Adrenal gland (tissue), 12 donors: ENCODE results near the gene ZHX3. TPM values are rescaled to one million over a fixed set of nuclear protein-coding genes. Genes with fewer than 3 reads are reported as not detected.

ENCODE experiments used
- DNase-seq, 7 donors: peaks; one replicate each; pipeline ENCODE4 v3.0.0-alpha.2; 2019 to 2020
- H3K27ac ChIP-seq, 5 donors: fragments of 200-600 bp; sonication (generic) in 4 of 5; 1 replicate in 3 of 5; 2 replicates in 2 of 5; pipeline versions ENCODE4 v1.5.1 to v1.8.0; 2016 to 2020; ENCODE audit warnings: mild to moderate bottlenecking in 1 of 5
- H3K27me3 ChIP-seq: fragments of 200-600 bp; 2 replicates; pipeline ENCODE4 v1.8.0; 2021
- H3K36me3 ChIP-seq, 2 donors: fragments of 200-600 bp; replicated peaks in 1 of 2; 1 replicate in 1 of 2; 2 replicates in 1 of 2; pipeline versions ENCODE4 v1.5.1 to v1.8.0; 2018 to 2022
- H3K4me1 ChIP-seq, 2 donors: fragments of 200-600 bp; replicated peaks in 1 of 2; 1 replicate in 1 of 2; 2 replicates in 1 of 2; pipeline versions ENCODE4 v1.5.1 to v1.8.0; 2018 to 2021
- H3K4me3 ChIP-seq, 4 donors: fragments of 200-600 bp; sonication (generic) in 3 of 4; one replicate each; pipeline ENCODE4 v1.5.1; 2016 to 2018
- H3K9me3 ChIP-seq, 3 donors: fragments of 200-600 bp; sonication (generic) in 1 of 3; replicated peaks in 1 of 3; 1 replicate in 2 of 3; 2 replicates in 1 of 3; pipeline versions ENCODE4 v1.5.1 to v1.8.0; 2016 to 2021
- POLR2A ChIP-seq, 2 donors: fragments of 450-650 bp; IDR thresholded peaks; one replicate each; pipeline ENCODE4 v1.6.1; 2017; ENCODE audit warnings: antibody characterized with exemption in 2 of 2, mild to moderate bottlenecking in 2 of 2, moderate library complexity in 1 of 2
- WGBS, 4 donors: extraction: QIAGEN DNeasy Blood & Tissue Kit in 2 of 4; methylation state at CpG; one replicate each; pipeline versions ENCODE4 v1.1.5 to v1.1.7; 2013 to 2017; 5-methylcytosine and 5-hydroxymethylcytosine counted together
- intact Hi-C, 2 donors: fragments of 100-400 bp; cut with DNase I; formaldehyde crosslinking; loops; one replicate each; pipeline versions ENCODE4 v1.14.1 to v1.15.0; 2022 to 2023
- polyA plus RNA-seq, 3 donors: library from polyadenylated mRNA; stranded (reverse); fragments of 200-250 nt in 2 of 3; fragments of 350-450 nt in 1 of 3; fragmentation: Illumina TruSeq in 1 of 3; extraction: RNeasy Lipid Tissue Mini Kit (QIAGEN cat#74804) in 1 of 3; gene quantifications; one replicate each; pipeline ENCODE4 v1.2.3, GENCODE V29; 2013 to 2014
- total RNA-seq, 9 donors: library from RNA; depleted of rRNA in 4 of 9; stranded (reverse); fragments of >200 nt in 4 of 9; fragments of 120-200 nt in 1 of 9; fragmentation: NEBNext Ultra II Directional in 1 of 9; extraction: Animal tissue kit (Norgen Biotek cat#: 25700) in 1 of 9; gene quantifications; one replicate each; pipeline versions ENCODE4 v1.1.0 to v1.2.4, GENCODE V29; 2013 to 2023
- TF ChIP-seq, protein P1 (sequence below), 6 experiments: fragments of 450-650 bp in 4 of 6; fragments of 200-600 bp in 2 of 6; sonication (generic) in 1 of 6; IDR thresholded peaks; 1 replicate in 5 of 6; 2 replicates in 1 of 6; pipeline versions ENCODE4 v1.5.1 to v1.8.0; 2016 to 2021; ENCODE audit warnings: antibody characterized with exemption in 6 of 6, mild to moderate bottlenecking in 2 of 6, moderate library complexity in 1 of 6
- donor health status: healthy with polysubstance abuse.
- donor health status: Bipolar disorder and iron deficiency.
- donor health status: DM: yes; HTN: yes; CAD: no.
- donor health status: DM: no; HTN: no; CAD: no.
- donor health status: DM: no; HTN: no; CAD: no.
- donor health status: DM: yes; HTN: yes; CAD: no.

Gene ZHX3
- total and polyA plus RNA-seq, 12 donors: 20.7 to 91.1 (median 51.2) TPM

DNA sequence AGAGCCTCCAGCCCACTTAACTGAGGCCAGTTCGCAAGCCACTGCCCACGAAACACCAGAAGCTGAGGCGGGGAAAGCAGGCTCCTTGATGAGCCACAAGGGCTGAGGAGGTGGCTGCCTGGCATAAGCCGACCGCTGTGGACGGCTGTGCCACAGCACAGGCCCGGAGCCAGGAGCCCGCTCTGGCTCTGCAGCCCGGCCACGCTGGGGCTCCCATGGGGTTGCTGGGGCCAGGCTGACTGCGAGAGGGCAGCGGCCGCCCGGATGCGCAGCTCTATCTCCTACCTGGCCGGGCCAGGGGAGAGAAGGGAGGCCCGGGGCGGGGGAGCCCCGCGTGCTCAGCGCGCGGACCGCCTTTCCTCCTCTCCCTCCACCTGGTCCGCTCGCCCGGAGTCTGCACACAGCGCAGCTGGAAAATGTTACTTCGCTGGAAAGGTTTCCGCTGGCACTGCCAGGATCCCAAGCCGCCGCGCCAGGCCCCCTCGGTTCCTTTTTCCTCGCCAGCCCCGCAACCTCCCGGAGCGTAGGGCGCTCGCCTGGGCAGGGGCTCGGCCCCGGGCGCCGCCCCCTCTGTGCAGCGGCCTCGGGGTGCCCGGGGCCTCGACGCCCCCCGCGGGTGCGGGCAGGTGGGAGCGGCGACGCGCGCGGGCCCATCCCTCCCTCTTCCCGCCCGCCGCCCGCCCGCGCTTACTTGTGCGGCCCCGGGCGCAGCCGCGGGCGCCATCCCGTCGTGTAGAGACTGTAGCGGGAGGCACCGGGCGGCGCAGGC, 48.4 kb upstream of the ZHX3 start:
- H3K36me3 ChIP-seq: no peaks in the 10 kb centered on the region
- no peaks in the 10 kb centered on the region for H3K4me1 ChIP-seq
- H3K27ac ChIP-seq: no peak overlapping the region
- H3K9me3 ChIP-seq: no peaks in the 10 kb centered on the region
- H3K27me3 ChIP-seq: peaks cover 10% of the 10 kb centered on the region
- no peak for TF ChIP-seq POLR2A (IDR thresholded peaks at IDR 0.05)
- TF ChIP-seq, protein P1, sequence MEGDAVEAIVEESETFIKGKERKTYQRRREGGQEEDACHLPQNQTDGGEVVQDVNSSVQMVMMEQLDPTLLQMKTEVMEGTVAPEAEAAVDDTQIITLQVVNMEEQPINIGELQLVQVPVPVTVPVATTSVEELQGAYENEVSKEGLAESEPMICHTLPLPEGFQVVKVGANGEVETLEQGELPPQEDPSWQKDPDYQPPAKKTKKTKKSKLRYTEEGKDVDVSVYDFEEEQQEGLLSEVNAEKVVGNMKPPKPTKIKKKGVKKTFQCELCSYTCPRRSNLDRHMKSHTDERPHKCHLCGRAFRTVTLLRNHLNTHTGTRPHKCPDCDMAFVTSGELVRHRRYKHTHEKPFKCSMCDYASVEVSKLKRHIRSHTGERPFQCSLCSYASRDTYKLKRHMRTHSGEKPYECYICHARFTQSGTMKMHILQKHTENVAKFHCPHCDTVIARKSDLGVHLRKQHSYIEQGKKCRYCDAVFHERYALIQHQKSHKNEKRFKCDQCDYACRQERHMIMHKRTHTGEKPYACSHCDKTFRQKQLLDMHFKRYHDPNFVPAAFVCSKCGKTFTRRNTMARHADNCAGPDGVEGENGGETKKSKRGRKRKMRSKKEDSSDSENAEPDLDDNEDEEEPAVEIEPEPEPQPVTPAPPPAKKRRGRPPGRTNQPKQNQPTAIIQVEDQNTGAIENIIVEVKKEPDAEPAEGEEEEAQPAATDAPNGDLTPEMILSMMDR (IDR thresholded peaks at IDR 0.05): no peak
- H3K4me3 ChIP-seq: peak overlapping the region in 1 of 4 donors; percentile 52
- intact Hi-C loops: no loop called here
- WGBS, 4 donors: 13 to 70% (median 16%) methylated on average over 7 to 76 of the region's 76 CpGs
- no peak for DNase-seq

DNA sequence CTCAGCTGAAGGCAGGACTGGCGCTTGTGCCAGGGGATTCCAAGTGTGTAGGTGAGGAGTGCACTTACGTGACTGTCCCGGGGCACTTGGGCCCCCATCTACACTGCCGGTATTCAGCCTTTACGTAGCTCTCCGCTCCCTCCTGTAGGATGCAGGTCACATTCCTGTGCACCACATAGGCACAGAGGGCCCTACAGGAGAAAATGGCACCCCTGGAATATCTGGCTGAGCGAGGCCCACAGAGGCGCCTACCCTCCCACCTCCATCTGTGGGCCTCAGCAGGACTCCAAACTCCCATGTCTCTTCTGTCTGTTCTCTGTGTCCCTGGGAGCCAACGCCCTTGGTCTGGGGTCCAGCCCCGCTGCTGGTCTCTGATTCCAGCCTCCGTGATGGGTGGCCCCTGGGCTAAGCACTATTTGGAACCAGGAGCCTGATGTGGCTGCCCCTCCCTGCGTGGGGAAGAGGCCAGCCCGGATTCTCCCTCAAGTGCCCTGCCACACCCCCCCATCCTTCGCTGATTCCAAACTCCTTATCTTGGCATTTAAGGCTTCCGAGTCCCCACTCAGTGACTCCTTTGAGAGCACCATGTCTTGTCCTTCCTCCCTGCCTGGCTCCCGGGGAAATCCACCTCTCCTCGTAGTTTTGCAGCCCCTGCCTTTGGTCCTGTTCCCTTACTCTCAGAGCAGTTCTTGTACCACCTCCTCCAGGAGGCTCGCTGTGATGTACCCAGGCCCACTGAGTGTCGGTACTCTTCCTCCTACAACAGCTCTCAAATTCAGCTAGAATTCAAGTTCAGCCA, 47.6 kb upstream of the ZHX3 start:
- Histone ChIP-seq H3K9me3 (no peaks in the 10 kb centered on the region), H3K27me3 (peaks cover 10% of the 10 kb centered on the region), H3K27ac (no peak overlapping the region), H3K4me1 (no peaks in the 10 kb centered on the region), H3K36me3 (no peaks in the 10 kb centered on the region), H3K4me3 (peak overlapping the region in 1 of 4 donors; percentile 52)
- TF ChIP-seq, protein P1 (IDR thresholded peaks at IDR 0.05): no peak
- TF ChIP-seq POLR2A (IDR thresholded peaks at IDR 0.05): no peak
- intact Hi-C loops: no loop called here
- WGBS, 4 donors: 88 to 91% (median 90%) methylated on average over 13 to 19 of the region's 19 CpGs
- DNase-seq: no peak

DNA sequence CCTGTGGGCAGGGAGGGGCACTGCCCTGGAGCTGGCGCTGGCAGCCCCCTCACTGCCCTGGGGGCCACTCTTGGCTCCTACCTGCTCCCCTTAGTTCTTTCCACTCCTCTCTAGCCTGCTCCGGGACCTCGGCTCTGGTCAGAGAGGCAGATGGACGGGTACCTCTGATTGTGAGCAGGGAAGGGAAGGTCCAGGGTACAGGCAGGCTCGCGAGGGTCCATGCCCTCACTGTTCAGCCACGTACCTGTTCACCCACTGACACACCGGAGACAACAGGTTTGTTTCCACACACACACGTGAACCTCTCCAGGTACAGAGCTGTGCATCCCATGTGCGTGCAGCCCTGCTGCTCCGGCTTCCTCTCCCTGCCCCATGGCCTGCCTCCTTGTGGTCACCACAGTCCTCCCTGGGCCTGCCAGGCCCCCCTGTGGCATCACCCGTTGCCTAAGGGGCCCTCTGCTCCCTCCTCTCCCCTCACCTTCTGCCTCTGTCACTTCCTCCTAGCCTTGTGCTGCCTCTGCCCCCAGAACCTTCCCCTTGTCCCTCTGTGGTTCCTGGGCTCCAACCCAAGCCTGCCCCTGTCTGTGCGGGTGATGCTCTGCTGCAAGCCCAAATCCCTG, 46.8 kb upstream of the ZHX3 start:
- Histone ChIP-seq H3K27me3 (peaks cover 10% of the 10 kb centered on the region), H3K9me3 (no peaks in the 10 kb centered on the region), H3K27ac (no peak overlapping the region), H3K4me3 (no peak overlapping the region), H3K36me3 (no peaks in the 10 kb centered on the region), H3K4me1 (no peaks in the 10 kb centered on the region)
- WGBS, 4 donors: 83 to 89% (median 87%) methylated on average over 8 to 13 of the region's 13 CpGs
- TF ChIP-seq POLR2A (IDR thresholded peaks at IDR 0.05): no peak
- TF ChIP-seq, protein P1 (IDR thresholded peaks at IDR 0.05): no peak
- no peak for DNase-seq
- intact Hi-C loops: no loop called here

DNA sequence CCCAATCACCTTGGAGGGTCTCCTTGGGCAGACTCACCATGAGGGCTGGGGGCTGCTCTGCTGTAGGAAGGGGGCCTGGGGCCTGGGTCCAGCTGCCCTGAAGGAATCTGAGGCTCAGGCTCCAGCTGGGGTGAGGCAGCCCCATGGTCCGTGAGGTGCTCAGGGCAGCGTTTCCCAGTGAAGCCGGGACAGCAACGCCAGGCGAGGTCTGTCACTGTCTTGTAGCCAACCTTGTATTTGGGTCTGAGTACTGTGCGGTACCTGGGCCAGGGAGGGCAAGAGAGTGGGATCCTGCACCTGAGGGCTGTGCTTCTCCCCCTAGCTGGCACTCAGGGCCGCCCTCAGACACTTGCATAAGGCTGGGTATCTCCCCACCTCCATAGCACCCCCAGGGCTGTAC, 46.1 kb upstream of the ZHX3 start:
- peaks cover 10% of the 10 kb centered on the region for H3K27me3 ChIP-seq
- no peaks in the 10 kb centered on the region for H3K36me3 ChIP-seq
- H3K27ac ChIP-seq: no peak overlapping the region
- no peaks in the 10 kb centered on the region for H3K4me1 ChIP-seq
- intact Hi-C loops: no loop called here
- no peak overlapping the region for H3K4me3 ChIP-seq
- no peak for TF ChIP-seq POLR2A (IDR thresholded peaks at IDR 0.05)
- TF ChIP-seq, protein P1 (IDR thresholded peaks at IDR 0.05): no peak
- DNase-seq: no peak
- no peaks in the 10 kb centered on the region for H3K9me3 ChIP-seq
- WGBS, 4 donors: 60 to 95% (median 93%) methylated on average over 1 to 7 of the region's 7 CpGs; no CpG with 5 or more reads in 1 of the 4 donors
